CD4-positive, alpha-beta T cell treated with Interferon alpha-2 for 1 hour (primary cell): ENCODE data around the gene TPGS1.
A peak's percentile ranks its signal among the peaks of the same experiment; 100 is the strongest.
"Not testable (repeated sequence)": the region's sequence is repeated elsewhere in the genome, so short reads cannot be mapped to it uniquely, and the experiment has no call there.

Source experiments
- DNase-seq, 2 donors: peaks; one replicate each; pipeline ENCODE4 v3.0.0-alpha.2; 2020 to 2022

TPGS1 gene

GRCh38 chr19:478236-478903, 28.9 kb upstream of the TPGS1 start:
- DNase-seq, result no peak

GRCh38 chr19:478976-479375, 28.3 kb upstream of the TPGS1 start:
- no peak for DNase-seq

GRCh38 chr19:480016-480855, 27.1 kb upstream of the TPGS1 start:
- peak; percentile 34 to 66 for DNase-seq

GRCh38 chr19:481100-481499, 26.2 kb upstream of the TPGS1 start:
- DNase-seq, result not testable (repeated sequence)

- no peak for DNase-seq
These were observed 24.9 kb upstream of the TPGS1 start for GRCh38 chr19:482186-483041.

GRCh38 chr19:483332-484072, 23.8 kb upstream of the TPGS1 start:
- DNase-seq, result no peak

GRCh38 chr19:484494-484893, 22.8 kb upstream of the TPGS1 start:
- DNase-seq, result no peak

GRCh38 chr19:485077-485476, 22.2 kb upstream of the TPGS1 start:
- no peak for DNase-seq

- no peak for DNase-seq
These were observed 21.6 kb upstream of the TPGS1 start for GRCh38 chr19:485583-486236.

- peak; percentile 90 to 95 for DNase-seq
These were observed 18.5 kb upstream of the TPGS1 start for GRCh38 chr19:488505-489417.

- peak in 1 of 2 donors; percentile 19 for DNase-seq
These were observed 17.7 kb upstream of the TPGS1 start for GRCh38 chr19:489418-490196.

GRCh38 chr19:491146-491741, 16.1 kb upstream of the TPGS1 start:
- no peak for DNase-seq

- DNase-seq, result peak in 1 of 2 donors; percentile 24
These were observed 15.2 kb upstream of the TPGS1 start for GRCh38 chr19:492091-492531.

GRCh38 chr19:493391-494170, 13.7 kb upstream of the TPGS1 start:
- no peak for DNase-seq

GRCh38 chr19:494171-495080, 12.9 kb upstream of the TPGS1 start:
- no peak for DNase-seq

- DNase-seq, result no peak
These were observed 12.3 kb upstream of the TPGS1 start for GRCh38 chr19:495081-495401.

- peak; percentile 33 to 55 for DNase-seq
These were observed 11.7 kb upstream of the TPGS1 start for GRCh38 chr19:495402-496111.
